ENCODE measurements around the gene EFTUD2.
"Not testable (repeated sequence)": the region's sequence is repeated elsewhere in the genome, so short reads cannot be mapped to it uniquely, and the experiment has no call there.

Gene EFTUD2

DNA sequence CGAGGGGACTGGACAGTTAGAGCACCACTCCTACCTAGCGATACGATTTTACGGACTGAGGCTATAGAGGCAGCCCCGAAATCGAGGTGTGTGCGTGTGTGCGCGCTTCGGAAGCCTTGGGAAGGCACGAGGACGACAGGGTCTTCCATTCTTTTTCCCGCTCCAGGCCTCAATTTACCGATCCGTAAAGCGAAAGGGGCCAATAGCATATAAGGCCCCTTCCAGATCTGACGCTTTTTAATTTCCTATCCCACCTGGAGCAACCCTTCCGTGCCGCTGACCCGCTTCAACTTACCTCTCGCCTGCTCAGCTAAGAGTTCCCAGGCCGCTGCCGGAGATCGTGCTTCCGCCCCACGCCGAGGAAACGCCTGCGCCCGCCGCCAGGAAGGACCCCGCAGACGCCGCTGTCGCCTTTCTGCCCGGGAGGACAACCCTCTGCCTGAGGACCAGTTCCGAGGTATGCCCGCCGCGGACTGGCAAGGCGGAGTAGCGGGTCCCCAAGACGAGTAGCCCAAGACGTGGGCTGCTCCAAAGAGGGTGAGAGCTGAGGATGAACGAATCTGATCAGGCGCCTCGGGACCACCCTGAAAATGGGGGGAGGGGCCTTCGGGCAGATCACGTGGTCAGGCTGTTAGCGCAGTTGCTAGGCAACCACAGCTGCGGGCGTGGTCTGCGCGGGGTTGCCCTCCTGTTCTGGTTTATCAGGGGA, at the start of gene EFTUD2:
EFTUD2 (minus strand) TSS at position 372 of the 709 bp plus-strand sequence. CDS start 4,924 bp downstream, outside the sequence.
- DNase-seq: peak; percentile 95

DNA sequence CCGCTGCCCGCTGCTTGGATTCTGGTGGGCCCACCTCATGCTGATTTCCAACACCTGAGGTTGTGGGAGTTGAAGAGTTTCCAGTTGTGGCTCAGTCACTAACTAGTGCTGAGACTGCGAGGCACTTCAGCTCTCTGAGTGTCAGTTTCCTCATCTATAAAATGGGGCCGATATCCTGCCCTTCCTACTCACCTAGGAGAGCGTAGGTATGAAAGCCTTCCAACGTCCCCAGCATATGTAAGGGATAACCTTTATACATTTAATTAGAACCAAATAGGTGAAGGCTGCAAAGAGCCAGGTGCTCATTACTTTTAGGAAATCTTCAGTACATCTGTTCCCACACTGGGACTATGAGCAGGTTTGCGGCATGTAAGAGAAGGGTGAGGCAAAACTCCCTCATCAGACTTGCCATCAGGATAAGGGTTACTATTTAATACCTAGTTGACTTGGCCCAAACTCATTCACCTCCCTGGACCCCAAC, 49.1 kb upstream of the EFTUD2 start:
- DNase-seq: no peak

DNA sequence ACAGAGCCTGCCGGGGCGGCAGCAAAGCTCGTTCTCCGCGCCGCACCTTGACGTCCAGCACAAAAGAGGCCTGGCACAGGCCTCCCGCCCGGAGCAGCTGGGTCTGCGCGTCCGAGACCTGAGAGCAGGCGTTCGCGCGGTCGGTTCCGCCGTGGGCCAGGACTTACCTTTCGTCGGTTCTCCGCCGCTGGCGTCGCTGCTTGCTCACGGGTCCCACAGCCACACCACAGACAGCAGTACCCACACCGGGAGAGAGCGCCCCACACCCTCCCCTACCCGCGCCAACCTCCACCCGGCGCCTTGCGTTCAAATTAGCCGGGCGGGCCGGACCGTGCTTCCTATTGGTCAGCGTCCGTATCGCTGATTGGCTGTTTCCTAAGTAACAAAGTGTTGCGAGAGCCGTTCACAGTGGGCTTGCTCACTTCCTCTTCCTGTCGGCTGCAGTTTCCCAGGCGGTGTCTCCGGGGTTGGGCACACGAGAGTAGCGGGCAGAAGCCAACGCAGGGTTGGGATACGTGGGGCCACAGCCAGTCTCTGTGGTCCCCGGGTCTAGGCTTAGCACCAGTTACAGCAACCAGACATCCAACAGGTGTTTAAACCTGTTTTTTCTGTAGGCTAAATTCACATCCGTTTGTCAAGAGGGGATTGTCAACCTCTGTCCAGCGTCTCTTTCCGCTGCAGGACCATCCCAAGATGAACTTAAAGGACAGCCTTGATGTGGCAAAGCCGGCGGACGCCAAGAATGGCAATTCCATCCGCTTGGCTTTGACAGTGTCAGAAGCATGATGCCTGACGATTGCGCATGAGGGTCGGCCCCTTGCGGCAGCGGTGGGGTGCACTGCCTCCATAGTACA, 48.4 kb upstream of the EFTUD2 start, which contains the start of gene KIF18B:
KIF18B (minus strand) TSS at position 313 of the 854 bp plus-strand sequence. CDS start 11,429 bp downstream, outside the sequence.
- DNase-seq: peak; percentile 91

- not testable (repeated sequence) for DNase-seq
Observed at GRCh38 chr17:44945652-44946051, 46.4 kb upstream of the EFTUD2 start.

DNA sequence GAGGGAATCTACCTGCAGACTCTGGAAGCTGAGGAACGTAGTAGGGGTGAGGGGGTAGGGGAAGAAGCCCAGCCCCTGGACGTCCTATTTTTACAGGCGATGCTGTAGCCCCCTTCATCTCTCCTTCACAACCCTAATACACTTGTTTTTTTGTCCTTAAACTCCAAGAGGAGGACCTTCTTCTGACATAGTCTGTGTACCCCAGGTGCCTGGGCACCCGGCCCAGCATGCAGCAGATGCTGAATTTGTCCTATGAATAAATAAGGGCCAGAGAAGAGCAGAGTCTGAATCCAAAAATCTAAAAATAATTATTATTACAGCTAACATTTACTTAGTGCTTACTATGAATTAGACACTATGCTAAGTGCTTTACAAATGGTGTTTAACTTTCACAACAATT, 43.2 kb upstream of the EFTUD2 start:
- no peak for DNase-seq

DNA sequence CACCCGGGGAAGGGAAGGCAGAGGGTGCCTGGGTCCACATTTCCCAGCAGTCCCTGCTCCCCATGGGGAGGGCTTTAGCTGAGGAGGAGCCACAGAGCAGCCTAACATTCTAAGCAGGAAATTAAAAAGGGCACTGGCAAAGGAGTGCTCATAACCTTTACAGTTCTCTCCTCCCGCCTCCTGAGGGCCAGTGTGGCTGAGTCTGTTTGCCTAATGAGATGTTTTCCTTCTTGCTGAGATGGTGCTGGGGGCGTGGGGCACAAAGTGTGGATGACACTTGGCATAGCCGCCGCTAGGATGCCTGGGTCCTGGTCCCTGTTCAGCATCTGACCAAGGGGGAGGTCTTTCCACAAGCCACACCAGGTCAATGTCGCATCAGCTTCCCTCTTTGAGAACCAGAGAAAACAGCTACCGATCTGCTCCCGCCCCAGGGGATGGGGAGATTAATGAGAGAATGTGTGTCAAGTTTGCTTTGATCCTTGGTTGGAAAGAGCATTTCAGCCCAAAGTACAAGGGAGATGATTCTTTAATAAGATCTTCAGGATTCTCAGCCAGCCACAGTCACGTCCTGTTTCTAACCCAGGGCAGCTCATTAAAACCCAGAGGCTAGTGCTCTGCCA, 42.6 kb upstream of the EFTUD2 start:
- DNase-seq: no peak

DNA sequence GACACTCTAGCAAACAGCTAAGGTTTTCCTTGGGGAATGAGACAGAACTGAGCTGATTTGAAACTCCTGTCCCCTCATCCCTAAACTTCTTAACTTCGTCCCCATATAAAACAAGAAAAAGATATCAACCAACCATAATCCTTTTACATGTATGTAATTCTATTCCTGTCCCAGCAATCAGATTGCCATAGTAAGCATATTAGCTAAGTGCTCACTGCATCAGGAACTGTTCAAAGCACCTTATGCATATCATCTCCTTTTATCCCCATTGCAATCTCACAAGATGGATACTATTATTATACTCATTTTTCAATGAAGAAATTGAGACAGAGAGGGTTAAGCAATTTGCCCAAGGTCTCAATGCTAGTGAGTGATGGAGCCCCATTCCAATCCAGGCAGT, 41.5 kb upstream of the EFTUD2 start:
- DNase-seq: no peak

DNA sequence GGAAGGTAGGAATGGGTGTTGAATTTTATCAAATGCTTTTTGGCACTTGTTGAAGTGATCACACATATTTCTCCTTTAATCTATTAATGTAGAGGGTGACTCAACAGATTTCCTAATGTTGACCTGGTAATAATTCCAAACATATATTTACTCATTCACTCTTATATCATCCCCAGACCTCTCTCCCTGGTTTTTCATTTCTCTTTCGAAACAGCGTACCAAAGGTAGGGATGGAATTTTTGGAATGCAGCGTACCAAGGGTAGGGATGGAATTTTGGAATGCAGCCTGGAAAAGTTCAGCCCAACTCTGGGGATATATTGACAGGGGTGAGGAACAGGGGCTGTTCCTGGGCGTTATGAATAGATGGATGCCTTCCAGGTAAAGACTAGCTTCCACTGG, 41.1 kb upstream of the EFTUD2 start:
- DNase-seq: no peak

GRCh38 chr17:44935116-44935515, 35.9 kb upstream of the EFTUD2 start:
- DNase-seq: no peak

DNA sequence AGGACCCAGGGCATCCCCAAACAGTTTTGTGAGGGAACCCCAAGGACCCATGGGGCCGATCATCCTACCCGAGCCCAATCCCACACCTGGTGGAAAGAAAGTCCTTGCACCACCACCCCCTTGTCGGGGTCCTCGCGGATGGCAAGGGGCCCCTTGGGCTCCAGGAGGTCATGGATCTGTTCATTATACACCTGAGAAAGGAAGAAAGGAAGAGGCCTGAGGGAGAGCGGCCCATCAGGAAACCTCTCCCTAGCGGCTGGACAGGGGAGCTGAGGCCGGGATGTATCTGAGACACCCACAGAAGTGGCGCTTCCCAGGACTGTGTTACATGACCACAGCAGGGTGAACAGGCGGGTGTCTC, 35.5 kb upstream of the EFTUD2 start:
- DNase-seq: no peak

- no peak for DNase-seq
Observed at GRCh38 chr17:44933824-44934744, 34.8 kb upstream of the EFTUD2 start.

DNA sequence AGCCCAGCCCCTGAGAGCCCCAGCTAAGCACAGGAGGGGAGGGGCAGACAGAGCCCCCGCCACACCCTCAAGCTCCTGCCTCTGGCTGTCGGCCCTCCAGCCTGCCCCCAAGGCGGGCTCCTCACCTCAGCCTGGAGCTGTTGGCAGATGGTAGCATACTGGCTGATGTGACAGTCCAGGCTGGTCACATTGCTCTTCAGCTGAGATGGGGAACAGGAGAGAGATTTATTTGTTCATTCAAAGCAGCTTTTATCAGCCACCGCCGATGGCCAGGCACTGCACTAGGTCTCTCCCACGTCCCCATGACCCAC, 33.5 kb upstream of the EFTUD2 start:
- no peak for DNase-seq

- no peak for DNase-seq
Observed at GRCh38 chr17:44932096-44932786, 33.0 kb upstream of the EFTUD2 start.

DNA sequence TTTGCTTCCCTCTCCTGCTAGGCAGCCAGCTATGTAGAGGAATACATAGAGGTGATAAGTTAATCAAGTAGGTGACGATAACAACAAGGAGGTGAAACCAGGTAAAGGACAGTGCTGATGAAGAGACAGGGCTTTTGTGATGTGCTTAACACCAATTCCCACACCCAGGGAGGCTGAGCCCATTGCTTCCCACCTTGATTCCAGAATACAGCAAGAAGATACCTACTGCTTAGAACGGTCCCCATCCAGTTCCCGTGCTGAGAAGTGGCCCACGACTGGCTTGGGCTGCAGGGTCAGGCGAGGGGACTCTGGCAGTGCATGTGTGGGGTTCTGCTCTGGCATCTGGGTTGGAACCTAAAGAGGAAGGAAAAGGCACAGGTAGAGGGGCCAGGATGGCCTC, 32.1 kb upstream of the EFTUD2 start:
- DNase-seq: no peak

GRCh38 chr17:44930667-44931066, 31.4 kb upstream of the EFTUD2 start:
- no peak for DNase-seq

- DNase-seq: no peak
Observed at GRCh38 chr17:44928950-44929720, 29.9 kb upstream of the EFTUD2 start.

DNA sequence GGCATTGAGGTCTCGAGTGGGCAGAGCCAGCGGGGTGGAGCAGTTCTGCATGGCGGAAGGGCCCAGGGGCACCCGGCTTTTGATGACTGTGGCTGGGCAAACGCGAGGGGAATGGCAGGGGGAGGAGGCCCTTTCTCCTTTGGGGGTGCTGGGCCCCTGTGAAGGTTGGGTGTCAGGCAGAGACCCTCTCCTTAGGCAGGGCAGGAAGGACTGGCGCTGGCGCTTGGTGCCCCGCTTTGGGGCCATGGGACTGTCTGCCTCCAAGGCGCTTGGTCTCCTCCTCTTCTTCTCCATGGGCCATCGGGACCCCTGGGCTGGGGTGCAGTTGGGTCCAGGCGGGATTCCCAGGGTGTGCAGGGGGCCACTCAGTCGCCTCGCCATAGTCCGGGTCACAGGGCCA, 28.9 kb upstream of the EFTUD2 start:
- DNase-seq: no peak

DNA sequence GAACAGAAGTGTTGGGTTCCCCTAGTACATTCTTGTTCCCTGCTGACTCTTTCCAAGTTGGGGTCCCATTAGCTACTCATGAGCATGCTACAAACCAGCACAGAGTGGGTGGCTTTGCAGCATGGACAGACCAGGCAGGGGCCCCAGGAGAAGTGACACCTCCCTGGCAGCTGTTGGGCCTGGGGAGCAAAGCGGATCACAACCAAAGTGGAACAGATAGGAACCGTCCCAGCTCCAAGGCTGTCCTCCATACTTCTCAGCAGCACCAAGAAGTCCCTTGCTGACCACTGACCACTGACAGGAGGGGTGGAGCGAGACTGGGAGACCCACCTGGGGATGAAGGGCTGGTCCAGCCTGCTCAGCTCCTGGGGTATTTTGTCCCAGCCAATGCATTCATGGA, 28.5 kb upstream of the EFTUD2 start:
- no peak for DNase-seq

DNA sequence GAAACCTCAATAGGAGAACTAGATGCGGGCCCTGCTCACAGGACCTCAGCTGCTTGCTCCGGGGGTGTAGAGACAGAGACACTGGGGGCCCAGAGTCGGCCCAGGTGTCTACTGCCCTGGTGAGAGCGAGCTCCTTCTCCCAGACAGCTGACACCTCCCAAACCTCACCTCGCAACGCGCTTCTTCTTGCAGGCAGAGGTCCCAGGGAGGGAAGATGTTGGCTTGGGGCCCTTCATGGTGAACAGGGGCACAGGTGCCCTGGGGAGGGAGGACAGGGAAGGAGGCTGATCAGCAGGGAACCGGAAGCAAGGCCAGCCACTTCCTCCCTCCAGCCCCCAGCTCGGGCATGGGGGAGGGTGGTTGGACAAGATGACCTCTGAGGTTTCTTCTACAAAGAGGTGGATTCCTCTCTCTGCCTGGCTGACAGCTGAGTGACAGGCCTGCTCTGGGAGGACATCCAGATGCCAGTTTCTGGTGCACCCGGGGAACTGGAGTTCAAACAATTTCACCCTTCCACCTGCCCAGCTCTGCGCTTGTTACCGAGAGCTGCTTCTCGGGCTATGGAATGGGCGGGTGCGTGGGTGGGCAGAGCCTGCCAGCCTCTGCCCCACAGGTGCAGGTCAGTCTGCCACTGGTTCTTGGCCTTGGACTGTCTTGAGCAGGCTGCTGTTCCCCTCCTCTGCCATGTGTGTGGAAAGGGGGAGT, 27.7 kb upstream of the EFTUD2 start:
- DNase-seq: peak; percentile 20
